Activated T-cell treated with anti-CD3 and anti-CD28 coated beads for 24 hours (primary cell): Measurements from ENCODE around the gene IDH3A.

Source experiments
- DNase-seq: peaks from one replicate; pipeline ENCODE4 v3.0.0-alpha.2; 2020; ENCODE audit warnings: low read depth

Gene IDH3A

GRCh38 chr15:78203346-78204225 is 54.4 kb downstream of the IDH3A start:
- DNase-seq, result no peak

- no peak for DNase-seq
Observed at GRCh38 chr15:78204351-78205309, 55.5 kb downstream of the IDH3A start.

DNA sequence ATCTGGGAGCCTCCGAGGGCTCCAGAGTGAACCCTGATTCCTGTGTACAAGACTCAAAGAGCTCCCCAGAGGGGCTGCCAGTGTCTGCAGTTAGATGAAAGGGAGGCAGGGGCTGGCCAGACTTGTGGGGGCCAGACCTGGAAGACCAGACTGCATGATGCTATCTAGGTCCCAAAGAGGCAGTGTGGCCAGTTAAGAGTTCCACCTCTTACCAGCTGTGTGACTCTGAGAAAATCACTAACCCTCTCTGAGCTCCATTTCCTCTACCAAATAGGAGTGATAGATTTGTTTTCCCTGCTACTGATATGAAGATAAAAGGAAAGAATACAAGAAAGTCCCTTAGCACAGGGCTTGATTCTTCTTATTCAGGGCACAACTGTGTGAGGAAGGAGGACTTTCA is 56.2 kb downstream of the IDH3A start:
- no peak for DNase-seq

DNA sequence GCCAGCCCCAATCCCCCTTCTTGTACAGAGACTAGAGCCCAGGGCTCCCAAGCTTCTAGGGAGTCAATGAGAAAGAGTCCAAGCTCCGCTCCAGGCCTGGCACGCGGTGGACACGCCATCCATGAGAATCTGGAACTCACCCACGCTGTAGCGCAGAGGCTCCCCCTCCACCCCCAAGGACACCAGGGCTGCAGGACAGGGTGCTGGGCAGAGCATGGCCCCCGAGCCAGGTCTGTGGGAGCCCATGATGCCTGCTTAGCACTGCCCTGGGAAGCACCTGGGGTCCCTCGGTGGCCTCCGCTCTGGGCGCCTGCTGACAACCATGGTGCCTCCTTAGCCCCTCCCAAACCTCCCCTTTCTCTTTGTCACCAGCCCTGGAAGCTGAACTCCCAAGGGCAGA is 56.7 kb downstream of the IDH3A start:
- no peak for DNase-seq

DNA sequence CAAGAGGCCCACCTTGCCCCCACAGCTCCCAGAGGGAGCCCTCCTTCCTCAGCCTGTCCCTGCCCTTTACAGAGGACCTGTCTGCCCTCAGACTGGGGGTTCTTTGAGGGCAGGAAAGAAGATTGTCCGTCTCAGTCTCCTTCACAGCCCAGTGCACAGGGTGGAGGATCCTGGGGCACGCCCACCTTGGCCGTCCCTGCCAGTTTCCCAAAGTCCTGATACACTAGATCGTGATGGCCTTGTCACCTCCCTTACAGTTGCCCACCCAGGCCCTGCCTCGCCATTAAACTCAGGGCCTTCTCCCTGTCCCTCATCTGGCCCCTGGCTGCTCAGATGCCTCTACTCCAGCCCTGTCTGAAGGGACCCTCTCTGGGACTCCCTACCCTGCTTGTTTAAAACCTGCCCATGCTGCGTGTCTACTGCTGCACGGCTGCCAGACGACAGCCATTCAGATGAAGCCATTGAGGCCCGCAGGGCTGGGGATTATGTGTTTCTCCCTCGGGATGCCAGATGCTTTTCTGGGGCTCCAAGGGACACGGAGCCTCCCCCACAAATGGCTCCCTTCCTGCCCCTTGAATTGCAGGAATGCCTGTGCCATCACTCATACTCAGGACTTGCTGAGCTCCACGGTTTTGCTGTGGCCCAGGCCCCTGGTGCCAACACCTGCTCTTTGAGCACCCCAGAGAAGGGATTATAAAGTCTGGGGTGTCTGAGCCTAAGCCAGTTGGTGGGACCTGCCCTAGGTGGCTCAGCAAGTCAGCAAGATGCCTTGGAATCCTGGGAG is 57.4 kb downstream of the IDH3A start:
- DNase-seq, result no peak

DNA sequence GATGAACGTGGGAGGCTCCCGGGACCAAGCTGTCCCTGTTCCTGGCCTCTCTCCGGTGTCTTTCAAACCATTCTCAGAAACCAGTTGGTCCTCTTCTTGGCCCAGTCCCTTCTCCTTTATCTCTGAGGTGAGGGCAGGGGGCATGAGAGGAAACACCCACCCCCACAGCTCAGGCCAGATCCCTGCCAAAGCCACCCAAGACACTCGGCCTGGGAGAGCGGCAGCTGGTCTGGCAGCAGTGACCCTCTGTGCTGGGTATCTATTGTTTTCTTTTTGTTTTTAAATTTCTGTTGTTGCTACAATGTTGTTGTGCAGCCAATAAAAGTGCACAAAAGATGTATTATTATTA is 57.9 kb downstream of the IDH3A start:
- no peak for DNase-seq

- DNase-seq, result no peak
Observed at GRCh38 chr15:78207641-78208340, 58.6 kb downstream of the IDH3A start.

- DNase-seq, result no peak
Observed at GRCh38 chr15:78208341-78208844, 59.2 kb downstream of the IDH3A start.

- no peak for DNase-seq
Observed at GRCh38 chr15:78208887-78209645, 59.9 kb downstream of the IDH3A start.

- no peak for DNase-seq
Observed at GRCh38 chr15:78209646-78210348, 60.6 kb downstream of the IDH3A start.

DNA sequence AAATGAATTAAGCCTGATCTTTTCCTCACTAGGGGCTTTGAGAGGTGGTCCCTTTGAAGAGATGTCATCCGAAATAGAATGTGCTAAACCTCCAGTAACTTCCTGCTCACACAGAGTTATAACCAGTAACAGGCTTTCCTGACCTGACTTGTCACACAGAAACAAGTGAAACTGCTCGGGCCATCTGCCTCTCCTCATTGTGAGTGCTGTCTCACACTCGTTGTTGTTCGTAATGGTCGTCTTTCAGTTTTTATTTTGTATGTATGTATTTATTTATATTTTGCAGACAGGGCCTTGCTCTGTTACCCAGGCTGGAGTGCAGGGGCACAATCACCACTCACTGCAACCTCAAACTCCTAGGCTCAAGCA is 61.2 kb downstream of the IDH3A start:
- no peak for DNase-seq

- DNase-seq, result no peak
Observed at GRCh38 chr15:78211189-78211921, 62.2 kb downstream of the IDH3A start.

- no peak for DNase-seq
Observed at GRCh38 chr15:78212008-78212407, 62.8 kb downstream of the IDH3A start.

GRCh38 chr15:78212546-78213424 is 63.6 kb downstream of the IDH3A start:
- no peak for DNase-seq

- DNase-seq, result no peak
Observed at GRCh38 chr15:78213425-78213750, 64.2 kb downstream of the IDH3A start.

DNA sequence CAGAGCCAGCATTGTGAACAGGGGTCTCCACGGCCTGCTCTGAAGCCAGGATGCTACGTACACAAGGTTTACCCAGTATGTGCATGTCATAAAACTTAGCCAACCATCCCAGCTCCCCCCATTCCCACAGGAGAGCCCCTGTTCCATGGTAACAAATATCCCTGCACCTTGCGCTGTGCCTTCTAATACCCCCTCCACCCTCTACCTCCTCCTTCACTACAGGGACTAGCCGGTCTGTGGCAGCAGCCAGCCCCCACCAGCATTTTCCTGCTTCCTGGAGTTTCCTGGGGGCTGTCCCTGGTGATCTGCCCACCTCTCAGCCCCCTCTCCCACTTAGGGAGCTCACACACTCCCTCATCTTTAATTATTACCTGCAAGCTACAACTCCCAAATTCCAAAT is 64.8 kb downstream of the IDH3A start:
- no peak for DNase-seq

DNA sequence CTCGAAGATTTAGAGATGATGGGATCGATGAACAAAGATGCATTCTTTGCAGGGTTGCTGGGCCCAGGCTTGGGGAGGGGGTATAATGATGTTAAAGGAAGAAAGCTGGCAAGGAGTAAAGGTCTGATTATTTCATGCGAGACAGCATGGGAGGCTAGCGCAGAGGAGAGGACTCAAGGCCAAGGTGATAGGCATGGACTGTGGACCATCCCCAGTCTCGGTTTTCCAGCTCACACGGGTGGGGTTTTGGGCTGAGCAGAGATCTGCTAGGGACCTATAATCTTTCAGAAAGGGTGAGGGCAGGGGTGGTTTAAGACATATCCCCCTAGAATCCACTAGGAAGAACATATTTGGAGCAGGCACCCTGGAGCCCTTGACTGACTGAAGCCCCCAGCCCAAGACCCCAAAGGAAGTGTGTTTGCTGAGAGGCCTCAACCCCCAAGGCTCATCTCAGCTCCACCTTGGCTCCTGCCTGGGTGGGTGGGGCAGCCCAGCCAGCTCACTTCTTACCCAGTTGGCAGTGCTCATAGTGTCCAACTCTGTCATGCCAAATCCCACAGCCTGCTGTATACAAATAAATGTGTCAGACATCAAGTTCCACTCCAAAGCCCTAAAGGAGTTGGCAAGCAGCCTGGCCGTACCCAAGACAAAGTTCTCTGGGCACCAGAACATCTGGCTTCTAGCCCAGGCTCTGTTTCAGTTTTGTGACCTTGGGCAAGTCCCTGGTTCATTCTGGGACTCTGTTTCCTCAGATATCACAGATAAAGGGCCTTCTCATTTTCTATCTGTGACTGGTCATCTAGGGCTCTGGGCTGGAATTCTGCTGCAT is 67.3 kb downstream of the IDH3A start:
- no peak for DNase-seq

DNA sequence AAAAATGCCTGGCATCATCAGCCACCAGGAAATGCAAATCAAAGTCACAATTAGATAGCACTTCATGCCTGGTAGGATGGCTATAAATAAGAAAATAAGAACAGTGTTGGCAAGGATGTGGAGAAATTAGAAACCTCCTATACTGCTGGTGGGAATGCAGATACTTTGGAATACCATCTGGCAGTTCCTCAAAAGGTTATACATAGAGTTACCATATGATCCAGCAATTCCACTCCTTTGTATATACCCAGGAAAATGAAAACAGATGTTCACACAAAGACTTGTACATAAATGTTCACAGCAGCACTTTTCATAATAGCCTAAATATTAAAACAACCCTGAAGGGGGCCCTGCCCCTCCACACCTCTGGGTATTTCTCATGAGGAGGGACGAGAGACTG is 71.6 kb downstream of the IDH3A start:
- no peak for DNase-seq
